ENCODE results near the gene C5AR1. TPM values are rescaled to one million over a fixed set of nuclear protein-coding genes. Genes with fewer than 3 reads are reported as not detected.

Gene C5AR1
- total and polyA plus RNA-seq, 9 of the 15 experiments (the other 6 are each of a cell fraction or from before 2014, with no cell fraction given): 0.06 to 1.6 (median 0.28) TPM; not detected in 3

GRCh38 chr19:47315125-47315821 is 5.6 kb downstream of the C5AR1 start (continued):
- TF ChIP-seq BACH1 (tag; IDR thresholded peaks at IDR 0.05) (peak; percentile 86; the same call in 1 of the 2 replicates), ZMIZ1 (IDR thresholded peaks at IDR 0.05; ENCODE audit: low read depth in 2 of 2, low read length in 2 of 2) (no peak), PHB (CRISPR knock-in tag; IDR thresholded peaks at IDR 0.05) (no peak), MCM7 (IDR thresholded peaks at IDR 0.05) (no peak), HIVEP1 (CRISPR knock-in tag; IDR thresholded peaks at IDR 0.05) (no peak), RERE (CRISPR knock-in tag; IDR thresholded peaks at IDR 0.05; ENCODE audit: borderline replicate concordance) (no peak), SLC30A9 (CRISPR knock-in tag; IDR thresholded peaks at IDR 0.05) (no peak), MCM2 (IDR thresholded peaks at IDR 0.05; ENCODE audit: low read depth) (no peak), HNRNPK (IDR thresholded peaks at IDR 0.05; ENCODE audit: low read depth, low read length, poor library complexity, severe bottlenecking) (no peak), ZNF165 (CRISPR knock-in tag; IDR thresholded peaks at IDR 0.05; ENCODE audit: borderline replicate concordance) (no peak), NUFIP1 (IDR thresholded peaks at IDR 0.05; ENCODE audit: partially characterized antibody) (no peak), CTCF (IDR thresholded peaks at IDR 0.05 in 2 of 3, conservative IDR thresholded peaks at IDR 0.05 in 1 of 3; ENCODE audit: insufficient read depth in 2 of 3, low read depth in 1 of 3, low read length in 3 of 3) (no peak), ELF4 (CRISPR knock-in tag; IDR thresholded peaks at IDR 0.05) (no peak), KDM2B (CRISPR knock-in tag; IDR thresholded peaks at IDR 0.05) (no peak), SAFB2 (IDR thresholded peaks at IDR 0.05; ENCODE audit: borderline replicate concordance, low read depth, low read length, severe bottlenecking) (no peak)

Measured in K562 (cell line).